GM12872 (cell line): ENCODE measurements around the gene HCRT.

Experiments
- TF ChIP-seq, protein P1 (sequence below): IDR thresholded peaks from 3 replicates; pipeline ENCODE4 v1.5.1; 2011; ENCODE audit warnings: low read depth, mild to moderate bottlenecking, low read length, moderate library complexity; ENCODE audit not compliant: insufficient read depth

HCRT gene

DNA sequence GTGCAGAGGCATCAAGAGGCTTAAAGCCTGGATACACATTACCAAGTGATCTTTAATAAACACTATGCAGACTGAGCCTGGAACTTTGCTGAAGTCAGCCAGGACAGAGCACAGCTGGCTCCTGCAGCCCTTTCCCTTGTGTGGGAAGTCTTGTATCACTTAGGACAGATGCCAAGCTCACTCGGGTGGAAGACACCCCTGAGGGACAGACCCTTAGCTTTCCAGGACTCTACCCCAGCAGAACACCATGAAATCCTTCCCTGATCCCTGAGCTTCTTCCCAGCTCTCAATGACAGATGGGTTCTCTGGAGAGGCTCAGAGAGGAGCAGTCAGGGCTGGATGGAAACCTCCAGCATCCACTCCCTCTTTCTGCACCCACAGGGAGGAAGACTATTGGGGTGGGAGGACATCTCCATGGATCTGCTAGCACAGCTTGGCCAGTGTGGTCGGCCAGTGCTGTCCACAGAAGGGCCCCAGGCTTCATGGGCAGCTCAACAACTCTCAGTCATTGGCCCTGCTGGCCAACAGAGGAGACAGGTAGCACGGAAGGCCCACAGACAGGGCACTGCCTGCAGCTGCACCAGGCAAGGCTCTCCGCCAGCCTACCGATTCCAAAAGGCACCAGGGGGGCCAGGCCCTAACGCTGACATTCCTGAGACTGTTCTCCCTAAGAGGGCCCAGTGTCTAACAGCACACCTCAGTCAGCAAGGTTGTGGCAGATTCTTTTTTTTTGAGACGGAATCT lies 46.3 kb downstream of the HCRT start:
- TF ChIP-seq, protein P1, sequence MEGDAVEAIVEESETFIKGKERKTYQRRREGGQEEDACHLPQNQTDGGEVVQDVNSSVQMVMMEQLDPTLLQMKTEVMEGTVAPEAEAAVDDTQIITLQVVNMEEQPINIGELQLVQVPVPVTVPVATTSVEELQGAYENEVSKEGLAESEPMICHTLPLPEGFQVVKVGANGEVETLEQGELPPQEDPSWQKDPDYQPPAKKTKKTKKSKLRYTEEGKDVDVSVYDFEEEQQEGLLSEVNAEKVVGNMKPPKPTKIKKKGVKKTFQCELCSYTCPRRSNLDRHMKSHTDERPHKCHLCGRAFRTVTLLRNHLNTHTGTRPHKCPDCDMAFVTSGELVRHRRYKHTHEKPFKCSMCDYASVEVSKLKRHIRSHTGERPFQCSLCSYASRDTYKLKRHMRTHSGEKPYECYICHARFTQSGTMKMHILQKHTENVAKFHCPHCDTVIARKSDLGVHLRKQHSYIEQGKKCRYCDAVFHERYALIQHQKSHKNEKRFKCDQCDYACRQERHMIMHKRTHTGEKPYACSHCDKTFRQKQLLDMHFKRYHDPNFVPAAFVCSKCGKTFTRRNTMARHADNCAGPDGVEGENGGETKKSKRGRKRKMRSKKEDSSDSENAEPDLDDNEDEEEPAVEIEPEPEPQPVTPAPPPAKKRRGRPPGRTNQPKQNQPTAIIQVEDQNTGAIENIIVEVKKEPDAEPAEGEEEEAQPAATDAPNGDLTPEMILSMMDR = no peak

DNA sequence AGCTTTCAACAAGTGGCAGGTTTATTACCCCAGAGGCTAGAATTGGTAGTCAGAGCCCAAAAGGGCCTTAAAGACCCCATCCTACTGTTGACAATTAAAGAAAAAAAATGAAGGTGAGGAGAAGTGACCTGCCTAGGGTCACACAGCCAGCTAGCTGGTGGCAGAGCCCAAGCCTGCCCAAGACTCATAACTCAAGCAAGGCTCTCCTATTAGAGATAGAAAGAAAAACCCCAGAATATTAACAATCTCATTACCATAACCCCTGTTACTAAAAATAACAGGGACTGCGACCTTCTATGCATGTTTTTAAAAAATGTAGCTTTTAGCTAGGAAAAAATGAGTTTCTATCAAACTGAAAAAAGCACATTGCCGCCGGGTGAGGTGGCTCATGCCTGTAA lies 48.6 kb downstream of the HCRT start:
- TF ChIP-seq, protein P1 = no peak

DNA sequence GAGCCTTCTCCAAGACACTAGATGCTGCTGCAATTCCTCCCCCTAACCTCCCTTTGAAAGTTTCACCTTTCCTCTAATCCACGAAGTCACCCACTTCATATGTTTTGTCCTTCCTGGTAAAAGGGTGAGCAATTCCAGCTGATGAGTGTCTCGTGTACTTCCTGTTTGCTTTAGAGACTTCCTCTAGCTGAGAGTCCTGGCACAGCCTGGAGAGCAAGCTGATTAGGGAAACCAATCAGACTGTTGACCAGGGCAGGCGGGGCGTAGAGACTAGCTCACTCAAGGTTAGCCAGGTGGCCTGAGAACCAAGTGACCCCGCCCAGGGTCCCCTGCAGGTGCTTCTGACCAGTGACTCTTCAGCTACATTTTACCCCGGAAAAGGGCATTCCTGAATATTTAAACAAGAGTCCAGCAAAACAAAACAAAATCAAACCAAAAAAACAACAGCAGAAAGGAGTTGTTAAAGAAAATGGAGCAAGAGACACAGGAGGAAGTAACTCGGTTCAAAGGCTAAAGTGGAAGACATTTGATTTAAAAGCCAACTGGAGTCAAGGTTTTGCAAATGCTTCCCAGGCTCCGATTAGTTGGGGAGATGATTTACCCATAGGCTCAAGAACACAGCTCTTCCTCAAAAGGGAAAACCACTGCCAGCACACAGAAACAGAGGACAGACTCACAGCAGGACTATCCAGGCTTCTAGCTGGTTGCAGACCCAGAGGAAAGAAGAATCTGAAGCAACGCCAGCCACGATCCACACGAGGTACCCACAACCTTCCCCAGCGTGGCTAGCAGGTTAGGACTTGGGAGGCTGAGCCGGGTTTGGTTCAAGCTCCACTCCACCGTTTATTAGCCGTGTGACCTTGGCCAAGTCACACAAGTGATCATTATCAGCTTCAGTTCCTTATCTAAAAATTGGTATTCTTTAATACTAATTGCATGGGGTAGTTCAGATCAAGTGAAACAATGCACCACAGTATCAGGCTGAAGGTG lies 49.3 kb downstream of the HCRT start:
- TF ChIP-seq, protein P1 = no peak

DNA sequence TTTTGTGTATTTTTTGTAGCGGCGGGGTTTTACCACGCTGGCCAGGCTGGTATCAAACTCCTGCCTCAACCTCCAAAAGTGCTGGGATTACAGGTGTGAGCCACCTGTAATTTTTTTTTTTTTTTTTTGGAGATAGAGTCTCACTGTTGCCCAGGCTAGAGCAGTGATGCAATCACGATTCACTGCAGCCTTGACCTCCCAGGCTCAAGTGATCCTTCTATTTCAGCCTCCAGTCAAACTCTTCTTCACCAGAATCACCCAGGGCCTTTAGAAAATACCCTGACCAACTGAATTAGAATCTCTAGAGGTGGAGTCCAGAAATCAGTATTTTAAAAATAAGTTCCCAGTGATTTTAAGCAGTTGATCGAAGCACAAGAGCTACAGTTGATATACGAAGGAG lies 50.1 kb downstream of the HCRT start:
- TF ChIP-seq, protein P1 = no peak
